SH-SY5Y (cell line): ENCODE data around the gene LYPD5.

ENCODE experiments used
- GATA2 ChIP-seq: IDR thresholded peaks from 2 replicates; pipeline ENCODE4 v1.6.1; 2011; ENCODE audit warnings: mild to moderate bottlenecking, low read depth, low read length
- GATA3 ChIP-seq: IDR thresholded peaks from 2 replicates; pipeline ENCODE4 v1.6.1; 2011; ENCODE audit warnings: low read depth, mild to moderate bottlenecking, low read length, moderate library complexity

DNA sequence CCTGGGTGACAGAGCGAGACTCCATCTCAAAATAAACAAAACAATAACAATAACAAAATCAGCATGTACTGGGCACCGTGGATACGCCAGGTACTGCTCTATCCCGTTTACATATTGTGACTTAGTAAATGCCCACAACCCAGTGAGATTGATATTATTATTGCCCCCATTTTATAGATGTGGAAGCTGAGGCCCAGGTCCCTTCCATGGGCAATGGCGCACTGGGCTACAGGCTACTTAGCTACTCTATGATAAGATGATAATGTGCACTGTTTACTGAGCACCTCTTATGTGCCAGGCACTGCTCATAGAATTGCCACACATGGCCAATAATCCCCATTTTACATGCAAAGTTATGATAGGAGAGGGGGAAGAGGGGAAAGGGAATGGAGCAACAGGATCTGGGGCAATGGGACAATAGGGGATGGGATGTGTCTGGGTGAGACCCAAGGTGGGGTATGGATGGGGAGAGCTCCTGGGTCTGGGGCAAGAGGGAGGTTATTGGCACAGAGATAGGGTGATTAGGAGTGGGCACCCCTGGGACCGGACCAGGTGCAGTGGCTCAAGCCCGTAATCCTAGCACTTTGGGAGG is 26.9 kb downstream of the LYPD5 start:
- no peak for TF ChIP-seq GATA3
- no peak for TF ChIP-seq GATA2
